Caki2 (cell line): Measurements from ENCODE around the gene ZC3H18. TPM values are rescaled to one million over a fixed set of nuclear protein-coding genes. Genes with fewer than 3 reads are reported as not detected.

Experiments used
- DNase-seq: peaks from one replicate; pipeline ENCODE4 v3.0.0-alpha.2; 2015; ENCODE audit warnings: low read depth
- in situ Hi-C: cut with HindIII; loops from 2 replicates; pipeline ENCODE4 v1.10.0; 2016; ENCODE audit warnings: low sequenced_read_pairs, low pct_unique_long_range_greater_than_20kb, mixed read lengths
- total RNA-seq: library from RNA; depleted of rRNA; stranded (reverse); fragments of >200 nt; shearing (Covaris generic); gene quantifications from 2 replicates; pipeline ENCODE4 v1.2.3, GENCODE V29; 2014; ENCODE audit warnings: low replicate concordance

The ZC3H18 gene
- total RNA-seq, 1 experiment from 2014 or later: 16.9 TPM

DNA sequence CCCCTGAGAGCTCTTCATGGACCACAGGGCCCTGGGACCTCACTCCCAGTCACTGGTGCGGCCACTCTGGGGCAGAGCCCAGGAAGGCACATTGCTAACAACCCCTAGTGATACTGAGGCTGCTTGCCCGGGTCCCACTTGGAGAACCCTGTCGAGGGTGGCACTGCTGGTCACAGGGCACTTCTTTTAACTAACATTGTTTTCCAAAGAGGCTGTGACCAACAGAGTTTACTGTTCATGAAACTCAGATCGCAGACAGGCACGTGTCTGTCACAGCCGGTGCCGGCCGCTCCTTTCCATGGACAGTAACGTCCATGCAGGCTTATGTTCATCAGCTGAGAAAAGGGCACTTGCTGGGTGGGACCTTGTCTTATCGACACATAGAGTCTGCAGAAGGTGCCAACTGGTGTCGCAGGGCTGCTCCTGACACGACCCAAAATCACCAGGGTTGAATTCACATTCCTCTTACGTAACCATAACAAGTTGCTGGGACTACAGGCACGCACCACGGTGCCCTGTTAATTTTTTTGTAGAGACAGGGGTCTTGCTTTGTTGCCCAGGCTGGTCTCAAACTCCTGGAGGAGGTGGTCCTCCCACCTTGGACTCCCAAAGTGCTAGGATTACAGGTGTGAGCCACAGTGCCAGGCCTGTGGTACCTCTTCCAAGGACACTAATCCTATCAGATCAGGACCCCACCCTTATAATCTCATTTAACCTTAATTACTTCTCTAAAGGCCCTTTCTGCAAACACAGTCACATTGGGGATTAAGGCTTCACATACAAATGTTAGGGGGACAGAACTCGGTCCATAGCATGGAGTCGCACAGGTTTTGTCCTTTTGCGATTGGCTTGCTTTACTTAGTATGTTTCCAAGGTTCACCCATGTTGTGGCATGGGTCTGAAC lies 1.2 kb upstream of the ZC3H18 start:
- in situ Hi-C loops: no loop called here
- no peak for DNase-seq

DNA sequence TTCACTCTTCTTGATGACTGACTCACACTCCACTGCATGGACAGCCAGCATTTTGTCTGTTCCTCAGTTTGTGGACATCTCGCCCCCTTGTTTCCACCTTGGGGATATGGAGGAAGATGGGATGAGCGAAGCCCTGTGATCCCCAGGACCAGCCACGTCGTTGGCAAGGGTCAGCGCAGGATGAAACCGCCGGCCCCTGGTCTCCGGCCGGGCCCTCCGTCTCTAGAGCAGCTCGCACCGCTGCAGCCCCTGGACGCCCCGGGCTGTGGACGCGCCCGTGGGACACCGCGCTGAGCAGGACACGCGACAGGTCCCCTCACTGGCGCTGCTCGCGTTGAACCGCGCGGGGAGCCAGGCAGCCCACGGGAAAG lies 604 bp upstream of the ZC3H18 start:
- in situ Hi-C loops: no loop called here
- DNase-seq: no peak

DNA sequence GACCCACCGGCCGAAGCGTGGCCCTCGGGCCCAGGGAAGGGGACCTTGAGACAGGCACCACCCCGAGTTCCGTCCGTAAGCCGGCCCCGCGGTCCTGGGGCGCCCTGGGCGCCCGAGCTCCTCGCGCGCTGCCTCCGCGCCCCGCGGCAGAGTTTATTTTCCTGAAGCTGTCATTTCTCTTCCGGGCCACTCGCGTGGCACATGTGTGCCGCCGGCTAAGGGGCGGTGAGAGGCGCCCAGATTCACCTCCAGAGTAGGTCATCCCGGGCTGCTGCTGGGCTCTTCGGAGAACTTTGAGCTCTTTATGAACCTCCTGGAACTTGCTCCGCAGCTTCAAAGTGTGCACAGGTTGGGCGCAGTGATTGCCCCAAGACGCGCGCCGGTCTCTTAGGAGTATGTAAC lies 489 bp downstream of the ZC3H18 start:
- no peak for DNase-seq
- in situ Hi-C loops: no loop called here

DNA sequence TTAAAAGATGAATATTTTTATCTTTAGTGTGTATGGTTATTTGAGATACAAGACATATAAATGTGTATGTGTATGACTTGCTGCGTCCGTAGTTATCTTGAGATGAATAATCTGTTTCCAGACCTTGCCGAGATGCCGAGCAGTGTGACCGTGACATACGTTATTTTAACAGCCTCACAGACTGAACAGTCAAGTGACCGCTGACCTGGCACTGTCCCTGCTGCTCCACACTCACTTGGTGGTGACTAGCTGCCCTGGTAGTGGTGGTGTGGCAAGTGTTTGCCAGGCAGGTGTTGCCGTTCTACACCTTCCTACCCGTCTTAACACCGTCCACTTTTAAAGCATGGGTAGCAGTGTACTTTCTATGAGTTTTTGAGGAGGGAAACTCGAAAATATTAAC lies 5.0 kb downstream of the ZC3H18 start:
- in situ Hi-C loops: no loop called here
- no peak for DNase-seq

DNA sequence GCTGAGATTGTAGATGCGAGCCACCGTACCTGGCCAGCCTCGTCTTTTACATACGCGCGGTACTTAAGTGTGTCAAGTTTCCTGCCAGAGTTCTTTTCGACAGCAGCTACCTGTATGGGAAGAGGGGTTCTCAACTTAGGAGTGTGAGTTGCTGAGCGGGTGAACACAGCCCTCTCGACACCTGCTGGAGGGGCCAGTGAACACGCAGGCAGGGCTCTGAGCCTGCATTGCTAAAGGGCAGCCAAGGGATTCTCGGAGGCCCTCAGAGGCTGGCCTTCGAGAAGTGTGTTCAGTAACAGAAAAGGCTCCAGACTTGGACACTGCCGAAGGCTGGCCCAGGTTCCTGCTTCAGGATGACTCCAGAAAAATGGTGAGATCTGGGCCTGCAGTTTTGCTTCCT lies 6.1 kb downstream of the ZC3H18 start:
- in situ Hi-C loops: no loop called here

DNA sequence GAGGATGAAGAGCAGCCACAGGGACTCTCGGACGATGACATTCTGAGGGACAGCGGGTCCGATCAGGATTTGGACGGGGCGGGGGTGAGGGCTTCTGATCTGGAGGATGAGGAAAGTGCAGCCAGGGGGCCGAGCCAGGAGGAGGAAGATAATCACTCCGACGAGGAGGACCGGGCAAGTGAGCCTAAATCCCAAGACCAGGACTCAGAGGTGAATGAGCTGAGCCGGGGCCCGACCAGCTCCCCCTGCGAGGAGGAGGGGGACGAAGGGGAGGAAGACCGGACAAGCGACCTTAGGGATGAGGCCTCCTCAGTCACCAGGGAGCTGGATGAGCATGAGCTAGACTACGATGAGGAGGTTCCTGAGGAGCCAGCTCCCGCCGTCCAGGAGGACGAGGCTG lies 7.0 kb downstream of the ZC3H18 start:
- no peak for DNase-seq
- in situ Hi-C loops: no loop called here

More for the DNA sequence above, 6.1 kb downstream of the ZC3H18 start:
- DNase-seq: no peak

DNA sequence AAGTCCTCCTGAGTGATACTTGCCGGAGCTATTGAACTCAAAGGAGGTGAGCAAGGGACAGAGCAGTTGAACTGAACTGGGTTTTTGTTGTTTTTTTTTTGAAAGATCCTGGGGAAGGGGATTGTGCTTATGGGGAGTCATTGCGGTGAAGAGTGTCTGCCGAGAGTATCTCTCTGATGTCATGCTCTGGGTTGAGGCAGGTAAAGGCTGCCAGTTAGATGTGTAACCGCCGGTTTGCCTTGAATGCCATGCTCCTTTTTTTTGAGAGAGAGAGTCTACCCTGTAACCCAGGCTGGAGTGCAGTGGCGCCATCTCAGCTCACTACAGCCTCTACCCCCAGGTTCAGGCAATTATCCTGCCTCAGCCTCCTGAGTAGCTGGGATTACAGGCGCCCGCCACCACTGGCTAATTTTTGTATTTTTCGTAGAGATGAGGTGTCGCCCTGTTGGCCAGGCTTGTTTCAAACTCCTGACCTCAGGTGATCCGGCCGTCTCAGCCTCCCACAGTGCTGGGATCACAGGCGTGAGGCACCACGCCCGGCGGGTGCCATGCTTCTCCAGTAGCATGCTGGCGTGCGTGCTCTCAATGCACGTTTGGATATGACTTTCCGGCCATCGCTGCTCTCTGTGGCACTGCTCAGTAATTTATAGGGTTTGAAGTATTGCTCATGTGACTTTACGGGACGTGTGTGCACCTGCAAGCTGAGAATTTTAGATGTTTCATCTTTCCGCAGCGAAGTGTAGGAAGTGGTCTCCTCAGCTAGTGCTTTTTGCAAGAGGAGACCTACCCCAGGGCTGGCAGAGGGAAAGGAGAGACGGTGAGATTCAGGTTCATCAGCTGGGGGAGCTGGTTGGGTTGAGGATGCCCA lies 8.5 kb downstream of the ZC3H18 start:
- in situ Hi-C loops: no loop called here

DNA sequence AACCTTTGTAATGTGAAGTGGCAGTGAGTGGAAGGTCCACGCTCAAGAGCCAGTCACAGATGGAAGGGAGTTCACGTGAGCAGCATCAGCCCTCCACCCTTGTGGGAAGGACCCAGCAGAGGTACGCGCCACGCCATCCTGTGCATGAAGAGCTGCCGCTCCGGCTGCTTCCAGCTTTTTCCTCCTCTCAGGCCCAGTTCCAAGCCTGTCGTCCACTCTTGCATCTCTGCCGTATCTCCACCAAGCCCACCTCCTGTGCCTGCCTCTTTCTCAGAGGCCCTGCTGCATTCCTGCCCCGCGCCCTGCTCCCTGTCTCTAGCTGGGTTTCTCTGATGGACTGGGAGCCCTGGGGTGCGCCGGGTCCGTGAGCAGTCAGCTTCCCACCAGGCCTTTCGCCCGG lies 10.2 kb downstream of the ZC3H18 start:
- DNase-seq: no peak
- in situ Hi-C loops: no loop called here

More for the DNA sequence above, 8.5 kb downstream of the ZC3H18 start:
- no peak for DNase-seq

DNA sequence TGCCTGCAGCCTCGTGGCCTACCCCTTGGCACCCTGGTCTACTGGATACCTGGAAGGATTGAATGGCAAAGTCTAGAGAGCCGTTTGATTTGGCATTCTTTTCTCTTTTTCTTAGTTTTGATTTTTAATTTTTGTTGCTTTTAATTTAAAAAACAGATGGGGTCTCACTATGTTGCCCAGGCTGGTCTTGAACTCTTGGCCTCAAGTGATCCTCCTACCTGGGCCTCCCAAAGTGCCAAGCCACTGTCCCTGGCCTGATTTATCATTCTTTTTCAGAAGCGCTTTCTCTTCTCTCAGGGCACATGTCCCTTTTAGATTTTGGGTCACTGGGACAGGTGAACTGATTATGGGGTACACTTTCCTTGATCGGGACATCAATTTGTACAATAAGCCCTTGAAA lies 10.8 kb downstream of the ZC3H18 start:
- in situ Hi-C loops: no loop called here
- no peak for DNase-seq

DNA sequence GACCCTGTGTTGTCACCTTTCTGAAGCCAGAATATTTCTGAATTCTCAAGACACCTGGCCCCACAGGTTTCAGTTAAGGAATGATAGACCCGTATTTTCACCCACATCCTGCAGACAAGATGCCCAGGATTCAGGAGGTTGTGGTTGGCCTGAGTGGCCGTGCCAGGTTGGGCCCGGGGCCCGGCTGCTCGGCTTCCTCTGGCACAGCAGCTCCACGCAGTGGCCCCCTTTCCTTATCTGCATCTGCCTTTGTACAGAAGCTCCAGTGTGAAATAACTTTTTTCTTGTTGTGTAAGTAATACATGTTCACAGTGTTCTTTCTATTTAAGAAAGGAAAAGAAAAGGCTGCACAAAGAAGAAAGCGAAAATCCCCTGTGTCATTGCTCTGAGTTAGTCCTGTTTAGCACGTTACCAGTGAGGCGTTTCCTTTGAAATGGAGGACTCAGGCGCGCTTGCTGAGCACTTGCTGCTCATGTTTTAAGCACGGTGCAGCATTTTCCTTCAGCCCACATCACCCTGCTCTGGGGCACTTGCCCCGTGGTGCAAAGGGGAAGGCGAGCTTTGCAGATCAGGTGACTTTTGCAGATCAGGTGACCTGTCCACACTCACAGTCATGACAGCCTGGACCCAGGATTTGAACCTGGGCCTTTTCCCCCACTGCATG lies 12.8 kb downstream of the ZC3H18 start:
- no peak for DNase-seq
- in situ Hi-C loops: no loop called here

DNA sequence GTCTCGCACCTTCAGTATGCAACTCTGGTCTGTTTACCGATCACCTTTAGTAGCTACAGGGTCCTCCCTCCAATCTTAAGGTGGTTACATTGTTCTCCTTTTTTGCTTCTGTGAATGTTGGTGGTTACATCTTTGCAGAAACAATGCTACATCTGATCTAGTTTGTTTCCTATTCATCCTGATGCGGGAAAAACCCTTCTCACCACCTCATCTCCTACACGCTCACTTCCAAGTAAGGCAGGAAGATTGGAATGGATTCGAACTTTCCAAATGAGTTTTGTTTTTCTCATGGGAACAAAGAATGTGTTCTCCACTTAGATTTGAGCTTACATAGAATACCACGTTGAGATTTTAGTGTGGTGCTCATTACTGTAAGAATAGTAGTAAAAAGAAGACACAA lies 14.5 kb downstream of the ZC3H18 start:
- in situ Hi-C loops: no loop called here
- DNase-seq: no peak

DNA sequence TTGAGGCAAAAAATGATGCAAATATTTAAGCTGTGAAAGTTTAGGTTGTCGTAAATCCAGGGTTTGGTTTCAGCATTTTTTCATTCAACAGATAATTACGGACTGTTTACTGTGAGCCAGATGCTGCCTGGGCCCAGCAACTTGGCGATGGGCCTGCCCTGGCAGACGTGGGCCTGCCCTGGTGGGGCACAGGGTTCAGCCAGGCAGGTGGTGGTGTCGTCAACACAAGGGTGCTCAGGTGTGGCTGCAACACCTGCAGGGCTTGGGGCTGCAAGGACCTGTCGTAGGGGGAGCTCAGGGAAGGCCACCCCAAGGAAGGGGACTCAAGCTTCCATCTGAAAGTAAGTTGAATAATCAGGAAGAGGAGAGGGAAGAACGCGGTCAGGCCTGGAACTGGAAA lies 15.1 kb downstream of the ZC3H18 start:
- no peak for DNase-seq
- in situ Hi-C loops: no loop called here

DNA sequence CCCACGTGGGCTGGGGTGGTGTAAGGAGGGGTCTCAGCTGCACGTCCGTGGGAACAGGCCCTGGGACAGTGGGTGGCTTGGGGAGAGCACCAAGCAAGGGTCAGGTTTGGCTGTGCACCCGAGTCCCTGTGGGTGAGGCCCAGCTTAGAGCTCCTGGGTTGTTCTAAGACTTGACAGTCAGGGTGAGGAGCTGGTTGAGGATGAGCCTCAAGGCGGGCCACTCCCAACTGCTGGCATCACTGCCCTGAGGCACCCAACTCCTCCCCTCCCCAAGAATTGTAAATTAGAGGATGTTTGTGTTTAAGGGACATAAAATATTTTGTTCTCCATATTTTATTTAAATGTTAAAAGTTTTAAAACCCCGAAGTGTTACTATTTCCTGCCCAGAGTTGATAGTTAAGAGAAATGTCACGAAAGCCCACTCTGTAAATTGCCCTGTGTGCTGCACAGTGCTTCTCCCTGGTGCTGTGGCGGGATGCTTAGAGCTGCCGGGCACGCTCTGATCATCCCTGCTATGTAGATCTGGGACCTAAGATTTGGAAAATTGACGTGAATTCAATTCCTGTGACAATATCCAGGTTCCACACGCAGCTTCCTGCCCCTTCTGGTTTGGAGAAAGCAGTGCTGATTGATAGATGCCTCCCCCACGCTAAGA lies 15.9 kb downstream of the ZC3H18 start:
- in situ Hi-C loops: no loop called here
- no peak for DNase-seq

DNA sequence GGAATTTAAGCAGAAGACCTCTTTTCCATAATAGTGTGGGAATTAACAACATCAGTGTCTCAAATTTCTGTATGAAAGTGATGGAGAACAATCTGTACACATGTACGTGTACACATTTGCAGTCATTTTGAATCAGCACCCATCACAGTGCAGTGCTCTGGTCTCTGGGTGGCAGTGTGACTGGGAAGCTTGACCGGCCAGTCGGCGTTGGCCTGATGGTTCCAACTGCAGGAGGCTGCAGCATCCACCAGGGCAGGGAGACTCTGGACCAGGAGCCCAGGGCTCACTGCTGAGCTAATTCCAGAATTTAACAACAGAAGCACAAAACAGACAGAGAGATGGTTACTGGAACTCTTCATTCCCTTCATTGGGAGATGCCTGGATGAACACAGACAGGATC lies 17.9 kb downstream of the ZC3H18 start:
- in situ Hi-C loops: no loop called here
- DNase-seq: no peak

DNA sequence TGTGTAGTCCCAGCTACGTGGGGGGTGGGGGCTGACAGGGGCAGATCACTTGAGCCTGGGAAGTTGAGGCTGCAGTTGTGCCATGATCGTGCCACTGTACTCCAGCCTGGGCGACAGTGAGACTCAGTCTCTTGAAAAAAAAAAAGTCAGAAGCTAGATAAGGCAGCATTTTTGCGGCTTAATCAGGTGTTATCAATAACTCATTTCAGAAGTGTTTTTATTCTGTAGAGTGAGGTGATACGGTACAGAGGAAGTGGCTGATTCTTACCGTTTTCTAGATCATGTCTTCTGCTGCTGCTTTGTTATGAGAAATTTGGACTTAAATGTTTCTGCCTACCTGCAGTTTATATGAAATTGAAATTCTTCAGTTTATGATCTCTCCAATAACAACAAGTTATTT lies 18.6 kb downstream of the ZC3H18 start:
- in situ Hi-C loops: no loop called here
- no peak for DNase-seq

DNA sequence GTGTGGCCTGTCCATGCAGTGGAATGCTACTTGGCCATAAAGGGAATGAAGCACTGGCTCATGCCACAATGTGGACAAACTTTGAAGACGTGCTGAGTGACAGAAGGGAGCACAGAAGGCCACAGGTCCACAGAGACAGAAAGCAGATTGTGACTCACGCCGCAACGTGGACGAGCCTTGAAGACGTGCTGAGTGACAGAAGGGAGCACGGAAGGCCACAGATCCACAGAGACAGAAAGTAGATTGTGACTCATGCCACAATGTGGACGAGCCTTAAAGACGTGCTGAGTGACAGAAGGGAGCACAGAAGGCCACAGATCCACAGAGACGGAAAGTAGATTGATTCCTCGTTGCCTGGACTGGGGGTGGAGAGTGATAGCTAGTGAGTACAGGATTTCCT lies 19.2 kb downstream of the ZC3H18 start:
- in situ Hi-C loops: no loop called here
- no peak for DNase-seq

DNA sequence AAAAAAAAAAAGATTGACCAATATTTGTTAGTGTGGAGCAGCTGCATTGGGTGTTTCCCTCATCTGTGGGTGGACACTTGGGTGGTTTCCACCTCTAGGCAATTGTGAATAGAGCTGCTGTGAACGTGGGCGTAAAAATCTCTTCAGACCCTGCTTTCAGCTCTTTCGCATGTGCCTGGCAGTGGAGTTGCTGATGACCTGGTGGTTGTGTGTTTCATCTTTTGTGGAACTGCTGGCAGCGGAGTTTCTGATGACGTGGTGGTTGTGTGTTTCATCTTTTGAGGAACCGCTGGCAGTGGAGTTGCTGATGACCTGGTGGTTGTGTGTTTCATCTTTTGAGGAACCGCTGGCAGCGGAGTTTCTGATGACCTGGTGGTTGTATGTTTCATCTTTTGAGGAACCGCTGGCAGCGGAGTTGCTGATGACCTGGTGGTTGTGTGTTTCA lies 21.4 kb downstream of the ZC3H18 start:
- in situ Hi-C loops: no loop called here
- DNase-seq: no peak

DNA sequence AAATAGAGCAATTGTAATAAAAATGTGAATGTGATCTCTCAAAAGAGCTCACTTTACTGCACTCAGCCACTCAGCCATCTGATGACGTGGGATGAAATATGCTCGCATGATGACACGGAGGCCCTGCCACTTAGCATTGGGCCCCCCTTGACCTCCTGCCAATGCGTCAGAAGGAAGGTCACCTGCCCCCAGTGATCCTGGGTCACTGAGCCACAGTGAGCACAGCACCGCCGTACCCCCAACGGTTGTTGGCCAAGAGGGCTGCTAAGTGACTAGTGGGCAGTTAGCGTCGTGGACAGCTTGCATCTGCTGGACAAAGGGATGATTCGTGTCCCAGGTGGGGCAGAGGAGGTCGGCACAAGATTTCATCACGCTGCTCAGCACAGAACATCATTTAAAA lies 22.9 kb downstream of the ZC3H18 start:
- no peak for DNase-seq
- in situ Hi-C loops: no loop called here
